Panc1 (cell line): ENCODE measurements around the gene HSD17B2. TPM values are rescaled to one million over a fixed set of nuclear protein-coding genes. Genes with fewer than 3 reads are reported as not detected.

Source experiments
- ATAC-seq: fragments of 200-7000 bp; cut with Tn5 transposase; 2 replicates; pipeline ENCODE4 v1.9.1; 2020; ENCODE audit warnings: mild to moderate bottlenecking, moderate library complexity
- BruUV-seq: library from RNA; stranded (reverse); fragments of 400-500 nt; replicated peaks from 2 replicates; lab custom pipeline; 2021; lab: Mats Ljungman, UMichigan
- CTCF ChIA-PET: fragments of 300-600 bp; sonication (Branson Sonifier 250); formaldehyde crosslinking; loops from one replicate; lab custom pipeline; 2022; ENCODE audit warnings: antibody characterized with exemption; lab: Charles Lee
- POLR2A ChIA-PET: fragments of 300-600 bp; sonication (Branson Sonifier 250); formaldehyde crosslinking; loops from one replicate; lab custom pipeline; 2022; ENCODE audit warnings: antibody characterized with exemption; lab: Charles Lee
- DNase-seq: peaks from one replicate; pipeline ENCODE4 v3.0.0-alpha.2; 2010; ENCODE audit warnings: low read depth, low spot score
- H3K27ac ChIP-seq: 2 replicates; pipeline ENCODE4 v1.5.1; 2011; ENCODE audit warnings: mild to moderate bottlenecking, low read length, inconsistent platforms
- H3K27me3 ChIP-seq: fragments of 200-500 bp; sonication (Bioruptor generic); 2 replicates; pipeline ENCODE4 v1.6.0; 2014; ENCODE audit warnings: low read length, inconsistent platforms; ENCODE audit not compliant: control insufficient read depth, insufficient read depth
- H3K36me3 ChIP-seq: fragments of 200-500 bp; sonication (Bioruptor generic); 2 replicates; pipeline ENCODE4 v1.5.1; 2014; ENCODE audit warnings: inconsistent platforms, mild to moderate bottlenecking, low read length, moderate library complexity; ENCODE audit not compliant: control insufficient read depth, insufficient read depth
- H3K4me1 ChIP-seq: 2 replicates; pipeline ENCODE4 v1.5.1; 2011; ENCODE audit warnings: inconsistent platforms, mild to moderate bottlenecking, low read length, moderate library complexity; ENCODE audit not compliant: control insufficient read depth, insufficient read depth
- H3K4me3 ChIP-seq, 2 experiments: 2 replicates each; pipeline ENCODE4 v1.5.1; 2011 to 2012; ENCODE audit warnings: low read depth in 2 of 2, low read length in 2 of 2, mild to moderate bottlenecking in 2 of 2, inconsistent platforms in 1 of 2, moderate library complexity in 1 of 2
- H3K9me3 ChIP-seq: fragments of 200-500 bp; sonication (Bioruptor generic); 2 replicates; pipeline ENCODE4 v1.5.1; 2014; ENCODE audit warnings: low read depth, mild to moderate bottlenecking, inconsistent platforms, low read length, moderate library complexity; ENCODE audit not compliant: control insufficient read depth, insufficient read depth
- CTCF ChIP-seq: fragments of 450-650 bp; IDR thresholded peaks from 2 replicates; pipeline ENCODE4 v1.5.1; 2017; ENCODE audit warnings: mild to moderate bottlenecking
- POLR2AphosphoS5 ChIP-seq: IDR thresholded peaks from 2 replicates; pipeline ENCODE4 v1.6.1; 2012; ENCODE audit warnings: mild to moderate bottlenecking, low read depth, low read length, moderate library complexity
- REST ChIP-seq, 2 experiments: IDR thresholded peaks; 2 replicates each; pipeline ENCODE4 v1.6.1; 2011 to 2012; ENCODE audit warnings: low read depth in 2 of 2, control low read depth in 1 of 2, low read length in 1 of 2, mild to moderate bottlenecking in 1 of 2, moderate library complexity in 1 of 2; ENCODE audit not compliant: insufficient read depth in 1 of 2
- SIN3A ChIP-seq: IDR thresholded peaks from 2 replicates; pipeline ENCODE4 v1.6.1; 2012; ENCODE audit warnings: low read depth, mild to moderate bottlenecking, low read length, moderate library complexity, borderline replicate concordance; ENCODE audit not compliant: insufficient read depth
- TCF7L2 ChIP-seq: IDR thresholded peaks from 2 replicates; pipeline ENCODE4 v1.6.1; 2011; ENCODE audit warnings: mild to moderate bottlenecking, low read depth, low read length, inconsistent platforms
- in situ Hi-C: cut with HindIII; loops from 2 replicates; pipeline ENCODE4 v1.10.0; 2016; ENCODE audit warnings: low sequenced_read_pairs, low pct_unique_long_range_greater_than_20kb
- intact Hi-C: fragments of 100-400 bp; cut with micrococcal nuclease; formaldehyde crosslinking; loops from one replicate; pipeline ENCODE4 v1.10.0; 2022; ENCODE audit not compliant: unreplicated experiment
- total RNA-seq: library from RNA; stranded (reverse); gene quantifications from one replicate; pipeline ENCODE4 v1.2.1, GENCODE V29; 2021; ENCODE audit not compliant: unreplicated experiment

HSD17B2 gene
- total RNA-seq, 1 experiment from 2014 or later: 0.41 TPM

GRCh38 chr16:82088483-82088882, 53.4 kb downstream of the HSD17B2 start:
- H3K4me3 ChIP-seq: no peak overlapping the region
- no peak for TF ChIP-seq POLR2AphosphoS5
- no peak for TF ChIP-seq REST (IDR thresholded peaks at IDR 0.05; ENCODE audit: insufficient read depth in 1 of 2, low read depth in 2 of 2, low read length in 1 of 2)
- TF ChIP-seq TCF7L2: no peak
- TF ChIP-seq SIN3A: no peak
- no peak for TF ChIP-seq CTCF
- in situ Hi-C loops (no loop called here), intact Hi-C loops (no loop called here)
- no peak overlapping the region for H3K27ac ChIP-seq
- ChIA-PET POLR2A (no interaction called here), CTCF (no interaction called here)
- no peaks in the 10 kb centered on the region for H3K4me1 ChIP-seq
- BruUV-seq: no TSS peak
- no peaks in the 10 kb centered on the region for H3K36me3 ChIP-seq
- H3K27me3 ChIP-seq: no peaks in the 10 kb centered on the region
- DNase-seq (no peak), ATAC-seq (no peak)
- H3K9me3 ChIP-seq: no peaks in the 10 kb centered on the region

GRCh38 chr16:82091241-82091640, 56.2 kb downstream of the HSD17B2 start:
- intact Hi-C loops (no loop called here), in situ Hi-C loops (no loop called here)
- H3K4me3 ChIP-seq: no peak overlapping the region
- H3K27ac ChIP-seq: no peak overlapping the region
- H3K9me3 ChIP-seq: no peaks in the 10 kb centered on the region
- no peaks in the 10 kb centered on the region for H3K36me3 ChIP-seq
- CTCF ChIA-PET: no interaction called here
- ATAC-seq (no peak), DNase-seq (no peak)
- TF ChIP-seq CTCF (no peak), POLR2AphosphoS5 (no peak), SIN3A (no peak), REST (IDR thresholded peaks at IDR 0.05; ENCODE audit: insufficient read depth in 1 of 2, low read depth in 2 of 2, low read length in 1 of 2) (no peak), TCF7L2 (no peak)
- no TSS peak for BruUV-seq
- H3K4me1 ChIP-seq: no peaks in the 10 kb centered on the region
- no peaks in the 10 kb centered on the region for H3K27me3 ChIP-seq
- POLR2A ChIA-PET: no interaction called here
